H9 (cell line): Measurements from ENCODE around the gene SNAP25. TPM values are rescaled to one million over a fixed set of nuclear protein-coding genes. Genes with fewer than 3 reads are reported as not detected.

Experiments
- DNase-seq: peaks from one replicate; pipeline ENCODE4 v3.0.0-alpha.2; 2017
- H2AFZ ChIP-seq: one replicate; pipeline ENCODE4 v1.6.1; 2013; ENCODE audit warnings: mild to moderate bottlenecking, low read length, control low read depth, moderate library complexity
- H2AK5ac ChIP-seq: 2 replicates; pipeline ENCODE4 v1.6.1; 2013; ENCODE audit warnings: low read length, control low read depth, mixed read lengths; ENCODE audit not compliant: insufficient read length
- H2BK120ac ChIP-seq: one replicate; pipeline ENCODE4 v1.6.1; 2013; ENCODE audit warnings: low read depth, mild to moderate bottlenecking, low read length, control low read depth, inconsistent platforms; ENCODE audit not compliant: poor library complexity, severe bottlenecking
- H2BK12ac ChIP-seq: 2 replicates; pipeline ENCODE4 v1.6.1; 2013; ENCODE audit warnings: low read length, control low read depth, mixed read lengths, low read depth; ENCODE audit not compliant: insufficient read length
- H2BK15ac ChIP-seq: 2 replicates; pipeline ENCODE4 v1.6.1; 2013; ENCODE audit warnings: low read depth, low read length, control low read depth
- H2BK20ac ChIP-seq: one replicate; pipeline ENCODE4 v1.6.1; 2013; ENCODE audit warnings: low read depth, mild to moderate bottlenecking, low read length, control low read depth, inconsistent platforms; ENCODE audit not compliant: poor library complexity, severe bottlenecking
- H2BK5ac ChIP-seq: 2 replicates; pipeline ENCODE4 v1.6.1; 2013; ENCODE audit warnings: low read length, control low read depth, mixed read lengths; ENCODE audit not compliant: insufficient read length
- H3K14ac ChIP-seq: 2 replicates; pipeline ENCODE4 v1.6.1; 2013; ENCODE audit warnings: low read length, control low read depth; ENCODE audit not compliant: insufficient read depth
- H3K18ac ChIP-seq: 2 replicates; pipeline ENCODE4 v1.6.1; 2013; ENCODE audit warnings: low read depth, mild to moderate bottlenecking, mixed read lengths, low read length, control low read depth; ENCODE audit not compliant: insufficient read length
- H3K23ac ChIP-seq: 2 replicates; pipeline ENCODE4 v1.6.1; 2013; ENCODE audit warnings: low read length, control low read depth, mixed read lengths, low read depth; ENCODE audit not compliant: insufficient read length
- H3K23me2 ChIP-seq: 2 replicates; pipeline ENCODE4 v1.6.1; 2013; ENCODE audit warnings: low read depth, mild to moderate bottlenecking, mixed read lengths, low read length, control low read depth; ENCODE audit not compliant: insufficient read length, poor library complexity, severe bottlenecking
- H3K27ac ChIP-seq: 2 replicates; pipeline ENCODE4 v1.5.1; 2013; ENCODE audit warnings: low read length, control low read depth, mixed read lengths, low read depth; ENCODE audit not compliant: insufficient read length
- H3K27me3 ChIP-seq: 2 replicates; pipeline ENCODE4 v1.6.1; 2013; ENCODE audit warnings: low read length, control low read depth, inconsistent platforms; ENCODE audit not compliant: insufficient read depth
- H3K4ac ChIP-seq: 2 replicates; pipeline ENCODE4 v1.6.1; 2013; ENCODE audit warnings: low read depth, mild to moderate bottlenecking, control low read depth, inconsistent platforms, low read length, moderate library complexity
- H3K4me1 ChIP-seq: 2 replicates; pipeline ENCODE4 v1.6.1; 2013; ENCODE audit warnings: low read length, control low read depth, inconsistent platforms; ENCODE audit not compliant: insufficient read depth
- H3K4me2 ChIP-seq: 2 replicates; pipeline ENCODE4 v1.6.1; 2013; ENCODE audit warnings: low read length, control low read depth, mixed read lengths; ENCODE audit not compliant: insufficient read length, insufficient read depth
- H3K56ac ChIP-seq: 2 replicates; pipeline ENCODE4 v1.6.1; 2013; ENCODE audit warnings: low read depth, mild to moderate bottlenecking, mixed read lengths, low read length, control low read depth; ENCODE audit not compliant: insufficient read length
- H3K79me1 ChIP-seq: 2 replicates; pipeline ENCODE4 v1.6.1; 2013; ENCODE audit warnings: low read depth, mild to moderate bottlenecking, moderate library complexity, low read length, control low read depth, inconsistent platforms; ENCODE audit not compliant: insufficient read depth, poor library complexity, severe bottlenecking
- H3K79me2 ChIP-seq: 2 replicates; pipeline ENCODE4 v1.6.1; 2013; ENCODE audit warnings: low read length, control low read depth, inconsistent platforms; ENCODE audit not compliant: insufficient read depth
- H3K9ac ChIP-seq: 2 replicates; pipeline ENCODE4 v1.6.1; 2013; ENCODE audit warnings: low read length, control low read depth, mixed read lengths; ENCODE audit not compliant: insufficient read length; ENCODE audit errors: extremely low read depth
- H3K9me3 ChIP-seq: one replicate; pipeline ENCODE4 v1.6.1; 2013; ENCODE audit warnings: low read depth, low read length, inconsistent platforms; ENCODE audit not compliant: control insufficient read depth
- H3T11ph ChIP-seq: one replicate; pipeline ENCODE4 v1.6.1; 2013; ENCODE audit warnings: mild to moderate bottlenecking, low read length, control low read depth, inconsistent platforms
- H4K20me1 ChIP-seq: one replicate; pipeline ENCODE4 v1.6.1; 2013; ENCODE audit not compliant: control insufficient read depth, insufficient read length, insufficient read depth
- H4K5ac ChIP-seq: 2 replicates; pipeline ENCODE4 v1.6.1; 2013; ENCODE audit warnings: low read depth, mild to moderate bottlenecking, mixed read lengths, low read length, control low read depth; ENCODE audit not compliant: insufficient read length
- H4K8ac ChIP-seq: replicated peaks from 2 replicates; pipeline ENCODE4 v1.6.1; 2013; ENCODE audit warnings: low read length, control low read depth, mixed read lengths, low read depth; ENCODE audit not compliant: insufficient read length
- H4K91ac ChIP-seq: 2 replicates; pipeline ENCODE4 v1.6.1; 2013; ENCODE audit warnings: low read depth, mild to moderate bottlenecking, moderate library complexity, mixed read lengths, low read length, control low read depth; ENCODE audit not compliant: insufficient read length
- H3K27ac Mint-ChIP-seq, 3 experiments: 2 replicates in 2 of 3; 3 replicates in 1 of 3; pipeline ENCODE4 v1.8.0; 2020 to 2021; ENCODE audit warnings: mixed read lengths in 3 of 3, mild to moderate bottlenecking in 1 of 3, moderate library complexity in 1 of 3
- H3K27me3 Mint-ChIP-seq: 2 replicates; pipeline ENCODE4 v1.8.0; 2021; ENCODE audit warnings: low read depth, mild to moderate bottlenecking, moderate library complexity, mixed read lengths
- H3K36me3 Mint-ChIP-seq, 3 experiments: 2 replicates in 2 of 3; 3 replicates in 1 of 3; pipeline ENCODE4 v1.8.0; 2020 to 2021; ENCODE audit warnings: low read depth in 3 of 3, mixed read lengths in 3 of 3; ENCODE audit not compliant: insufficient read depth in 1 of 3
- H3K4me1 Mint-ChIP-seq, 2 experiments: 2 replicates each; pipeline ENCODE4 v1.8.0; 2020; ENCODE audit warnings: mixed read lengths in 2 of 2
- H3K4me3 Mint-ChIP-seq, 2 experiments: 2 replicates in 1 of 2; 3 replicates in 1 of 2; pipeline ENCODE4 v1.8.0; 2020 to 2021; ENCODE audit warnings: mild to moderate bottlenecking in 2 of 2, mixed read lengths in 2 of 2, moderate library complexity in 1 of 2
- H3K9me3 Mint-ChIP-seq, 2 experiments: 2 replicates in 1 of 2; 3 replicates in 1 of 2; pipeline ENCODE4 v1.8.0; 2020; ENCODE audit warnings: mild to moderate bottlenecking in 2 of 2, mixed read lengths in 2 of 2, moderate library complexity in 1 of 2
- WGBS: extraction: QIAGEN DNeasy Blood & Tissue Kit; methylation state at CpG from one replicate; pipeline ENCODE4 v1.1.7; 2013; ENCODE audit warnings: missing lambda C conversion rate, low lambda C conversion rate, mixed read lengths; ENCODE audit not compliant: insufficient read length; ENCODE audit errors: extremely low coverage; 5-methylcytosine and 5-hydroxymethylcytosine counted together
- total RNA-seq: library from RNA; stranded (reverse); gene quantifications from 2 replicates; pipeline ENCODE4 v1.2.1, GENCODE V29; 2021
- TF ChIP-seq, protein P1 (sequence below): fragments of 200-600 bp; sonication (generic); conservative IDR thresholded peaks from 3 replicates; pipeline ENCODE4 v1.8.0; 2021; ENCODE audit warnings: antibody characterized with exemption, mild to moderate bottlenecking

Gene SNAP25
- total RNA-seq, 1 experiment from 2014 or later: 0.13 TPM

DNA sequence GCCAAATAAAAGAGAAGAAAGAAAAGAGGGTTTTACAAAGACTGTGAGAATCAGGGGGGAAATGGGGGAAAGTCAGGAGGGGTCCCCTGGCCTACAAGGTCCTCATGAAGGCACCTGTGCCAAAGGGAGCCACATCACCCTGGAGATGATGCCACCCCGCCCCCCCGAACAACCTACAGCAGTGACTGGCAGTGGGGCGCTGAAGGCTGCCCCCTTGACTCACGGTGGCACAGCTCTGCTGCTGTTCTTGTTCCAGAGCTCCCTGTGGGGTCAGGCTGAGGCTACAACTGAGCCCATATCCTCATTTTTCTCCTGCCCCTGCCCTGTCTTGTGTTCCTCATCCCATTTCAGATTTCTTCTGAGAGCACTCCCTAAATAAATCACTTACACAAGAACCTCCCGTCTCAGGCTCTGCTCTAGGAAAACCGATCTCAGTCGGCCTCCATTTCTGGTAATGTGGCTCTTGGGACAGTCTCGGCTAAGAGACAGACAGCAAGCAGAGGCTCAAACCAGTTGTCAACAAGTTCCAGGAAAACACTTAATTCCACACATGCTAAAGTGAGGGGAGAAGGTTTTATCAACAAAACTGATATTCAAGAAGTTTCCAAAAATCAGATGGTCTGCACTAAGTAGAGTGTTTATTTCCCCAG, 105.7 kb downstream of the SNAP25 start:
- no peaks in the 10 kb centered on the region for H3K9me3 ChIP-seq
- no peak overlapping the region for H3K18ac ChIP-seq
- no peak overlapping the region for H3K4ac ChIP-seq
- no peak overlapping the region for H2BK120ac ChIP-seq
- H3K27me3 Mint-ChIP-seq: no peaks in the 10 kb centered on the region; the same call in 1 of the 2 replicates
- H4K20me1 ChIP-seq: no peaks in the 10 kb centered on the region
- no peak overlapping the region for H3K27ac ChIP-seq
- no peak overlapping the region for H2BK5ac ChIP-seq
- no peaks in the 10 kb centered on the region for H3K79me1 ChIP-seq
- H2AFZ ChIP-seq: no peak overlapping the region
- no peak overlapping the region for H3K23ac ChIP-seq
- no peaks in the 10 kb centered on the region for H3K79me2 ChIP-seq
- no peaks in the 10 kb centered on the region; a peak in 2 of 7 replicates for H3K36me3 Mint-ChIP-seq
- no peak overlapping the region for H4K91ac ChIP-seq
- H3K23me2 ChIP-seq: no peaks in the 10 kb centered on the region
- TF ChIP-seq, protein P1, sequence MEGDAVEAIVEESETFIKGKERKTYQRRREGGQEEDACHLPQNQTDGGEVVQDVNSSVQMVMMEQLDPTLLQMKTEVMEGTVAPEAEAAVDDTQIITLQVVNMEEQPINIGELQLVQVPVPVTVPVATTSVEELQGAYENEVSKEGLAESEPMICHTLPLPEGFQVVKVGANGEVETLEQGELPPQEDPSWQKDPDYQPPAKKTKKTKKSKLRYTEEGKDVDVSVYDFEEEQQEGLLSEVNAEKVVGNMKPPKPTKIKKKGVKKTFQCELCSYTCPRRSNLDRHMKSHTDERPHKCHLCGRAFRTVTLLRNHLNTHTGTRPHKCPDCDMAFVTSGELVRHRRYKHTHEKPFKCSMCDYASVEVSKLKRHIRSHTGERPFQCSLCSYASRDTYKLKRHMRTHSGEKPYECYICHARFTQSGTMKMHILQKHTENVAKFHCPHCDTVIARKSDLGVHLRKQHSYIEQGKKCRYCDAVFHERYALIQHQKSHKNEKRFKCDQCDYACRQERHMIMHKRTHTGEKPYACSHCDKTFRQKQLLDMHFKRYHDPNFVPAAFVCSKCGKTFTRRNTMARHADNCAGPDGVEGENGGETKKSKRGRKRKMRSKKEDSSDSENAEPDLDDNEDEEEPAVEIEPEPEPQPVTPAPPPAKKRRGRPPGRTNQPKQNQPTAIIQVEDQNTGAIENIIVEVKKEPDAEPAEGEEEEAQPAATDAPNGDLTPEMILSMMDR: no peak
- no CpG with 5 or more reads among the region's 8 CpGs for WGBS
- peaks cover 16 to 17% of the 10 kb centered on the region in 2 experiments for H3K4me1 Mint-ChIP-seq
- no peak overlapping the region for H3K27ac Mint-ChIP-seq
- H4K5ac ChIP-seq: no peak overlapping the region
- no peak overlapping the region for H3K9ac ChIP-seq
- no peaks in the 10 kb centered on the region; a peak in 1 of 5 replicates for H3K9me3 Mint-ChIP-seq
- no peak overlapping the region for H3K14ac ChIP-seq
- H3K27me3 ChIP-seq: no peaks in the 10 kb centered on the region
- H2AK5ac ChIP-seq: no peak overlapping the region
- H3K4me1 ChIP-seq: no peaks in the 10 kb centered on the region
- no peak overlapping the region for H2BK12ac ChIP-seq
- H3K4me3 Mint-ChIP-seq: no peak overlapping the region
- H2BK15ac ChIP-seq: no peak overlapping the region
- no peak overlapping the region for H4K8ac ChIP-seq
- no peak overlapping the region for H3T11ph ChIP-seq
- H2BK20ac ChIP-seq: no peak overlapping the region
- no peak for DNase-seq
- no peak overlapping the region for H3K4me2 ChIP-seq
- H3K56ac ChIP-seq: no peak overlapping the region
